ENCODE measurements around the gene FGFBP2. TPM values are rescaled to one million over a fixed set of nuclear protein-coding genes. Genes with fewer than 3 reads are reported as not detected.

FGFBP2 gene
- total RNA-seq, 4 donors from 2014 or later, result 0.62 to 5.2 (median 2.2) TPM

DNA sequence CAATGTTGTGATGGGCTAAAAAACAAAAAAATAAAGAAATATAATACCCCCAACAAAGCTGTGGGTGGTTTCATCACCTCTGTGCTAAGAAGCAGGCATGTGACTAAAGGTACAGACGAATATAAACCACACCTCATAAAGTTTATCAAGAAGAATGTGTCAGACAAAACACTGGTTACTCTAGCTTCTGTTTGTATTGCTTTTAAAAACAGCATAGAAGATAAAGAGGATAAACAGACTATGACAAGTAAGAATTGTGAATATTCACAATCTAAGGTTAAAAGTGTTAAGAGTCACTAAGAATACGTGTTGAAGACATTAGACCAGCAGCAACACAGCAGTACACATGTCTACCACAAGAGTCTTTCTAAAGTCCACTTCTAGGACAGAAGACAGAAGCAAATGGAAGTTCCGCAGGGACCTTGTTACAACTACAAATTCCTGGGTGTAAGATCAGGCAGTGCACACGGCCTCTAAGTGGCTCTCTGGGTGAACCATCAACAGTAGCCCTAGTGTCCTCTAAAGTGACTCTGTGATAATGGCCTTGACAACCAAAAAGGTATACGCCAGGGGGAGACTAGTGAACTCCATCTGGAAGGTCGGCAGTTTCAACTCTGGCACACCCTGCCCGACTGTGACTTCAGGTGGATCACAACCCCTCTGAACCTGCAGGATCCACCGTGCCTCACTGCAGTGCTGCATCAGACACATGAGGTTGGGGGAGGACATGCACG, 8.3 kb upstream of the FGFBP2 start:
- Histone ChIP-seq H3K27me3 (no peaks in the 10 kb centered on the region), H3K4me1 (no peaks in the 10 kb centered on the region), H3K9me3 (no peaks in the 10 kb centered on the region), H3K4me3 (no peak overlapping the region), H3K27ac (no peak overlapping the region), H3K36me3 (no peaks in the 10 kb centered on the region)
- WGBS, 2 donors (ENCODE audit: low coverage in 1 of 2), result 73 to 76% methylated on average over 2 to 9 of the region's 9 CpGs
- no peak for ATAC-seq
- no peak for TF ChIP-seq POLR2A (IDR thresholded peaks at IDR 0.05)
- TF ChIP-seq POLR2AphosphoS5 (IDR thresholded peaks at IDR 0.05), result no peak
- no peak for TF ChIP-seq EP300 (IDR thresholded peaks at IDR 0.05)
- TF ChIP-seq, protein P1, sequence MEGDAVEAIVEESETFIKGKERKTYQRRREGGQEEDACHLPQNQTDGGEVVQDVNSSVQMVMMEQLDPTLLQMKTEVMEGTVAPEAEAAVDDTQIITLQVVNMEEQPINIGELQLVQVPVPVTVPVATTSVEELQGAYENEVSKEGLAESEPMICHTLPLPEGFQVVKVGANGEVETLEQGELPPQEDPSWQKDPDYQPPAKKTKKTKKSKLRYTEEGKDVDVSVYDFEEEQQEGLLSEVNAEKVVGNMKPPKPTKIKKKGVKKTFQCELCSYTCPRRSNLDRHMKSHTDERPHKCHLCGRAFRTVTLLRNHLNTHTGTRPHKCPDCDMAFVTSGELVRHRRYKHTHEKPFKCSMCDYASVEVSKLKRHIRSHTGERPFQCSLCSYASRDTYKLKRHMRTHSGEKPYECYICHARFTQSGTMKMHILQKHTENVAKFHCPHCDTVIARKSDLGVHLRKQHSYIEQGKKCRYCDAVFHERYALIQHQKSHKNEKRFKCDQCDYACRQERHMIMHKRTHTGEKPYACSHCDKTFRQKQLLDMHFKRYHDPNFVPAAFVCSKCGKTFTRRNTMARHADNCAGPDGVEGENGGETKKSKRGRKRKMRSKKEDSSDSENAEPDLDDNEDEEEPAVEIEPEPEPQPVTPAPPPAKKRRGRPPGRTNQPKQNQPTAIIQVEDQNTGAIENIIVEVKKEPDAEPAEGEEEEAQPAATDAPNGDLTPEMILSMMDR (IDR thresholded peaks at IDR 0.05), result no peak

DNA sequence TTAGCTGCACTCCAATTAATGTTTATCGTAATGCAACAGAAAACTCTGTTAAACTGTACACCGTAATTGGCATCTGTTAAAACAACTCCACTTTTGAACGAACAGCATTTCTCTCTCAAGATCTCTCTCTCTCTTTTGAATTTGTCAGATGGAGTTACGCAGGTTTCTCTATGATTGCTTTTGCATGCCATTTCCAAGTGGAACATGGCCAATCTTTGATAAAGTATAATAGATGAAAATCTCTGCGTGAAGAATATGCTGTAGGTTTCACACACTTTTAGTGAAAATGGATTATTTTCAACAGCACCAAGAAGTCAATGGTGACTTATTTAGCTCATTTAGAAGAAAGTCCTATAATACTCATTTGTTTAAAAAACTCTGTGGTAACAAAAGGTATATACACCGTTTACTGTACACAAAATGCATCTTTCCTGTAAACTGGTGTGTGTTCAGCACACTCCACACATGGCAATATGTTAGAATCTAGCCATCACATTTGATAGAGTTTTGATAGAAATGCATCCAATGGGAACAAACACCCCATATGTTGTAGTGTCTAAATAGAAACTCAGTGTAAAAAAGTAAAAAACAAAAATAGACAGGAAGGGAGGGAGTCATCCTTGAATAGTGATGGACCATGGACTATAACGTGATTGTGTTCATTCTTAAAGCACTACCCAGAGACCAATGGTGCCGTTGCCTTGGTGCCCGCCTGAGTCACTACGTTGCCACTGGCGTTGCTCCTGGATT, 5.8 kb upstream of the FGFBP2 start:
- ATAC-seq, result no peak
- TF ChIP-seq EP300 (IDR thresholded peaks at IDR 0.05), result no peak
- TF ChIP-seq POLR2A (IDR thresholded peaks at IDR 0.05), result no peak
- TF ChIP-seq, protein P1 (IDR thresholded peaks at IDR 0.05), result no peak
- no peak for TF ChIP-seq POLR2AphosphoS5 (IDR thresholded peaks at IDR 0.05)
- Histone ChIP-seq H3K4me1 (no peaks in the 10 kb centered on the region), H3K9me3 (peaks cover 0 to 3% (median 0%) of the 10 kb centered on the region in 3 donors), H3K27me3 (no peaks in the 10 kb centered on the region), H3K27ac (no peak overlapping the region), H3K4me3 (no peak overlapping the region), H3K36me3 (no peaks in the 10 kb centered on the region)
- WGBS, 2 donors (ENCODE audit: low coverage in 1 of 2), result 81 to 84% methylated on average over 11 of the region's 11 CpGs

DNA sequence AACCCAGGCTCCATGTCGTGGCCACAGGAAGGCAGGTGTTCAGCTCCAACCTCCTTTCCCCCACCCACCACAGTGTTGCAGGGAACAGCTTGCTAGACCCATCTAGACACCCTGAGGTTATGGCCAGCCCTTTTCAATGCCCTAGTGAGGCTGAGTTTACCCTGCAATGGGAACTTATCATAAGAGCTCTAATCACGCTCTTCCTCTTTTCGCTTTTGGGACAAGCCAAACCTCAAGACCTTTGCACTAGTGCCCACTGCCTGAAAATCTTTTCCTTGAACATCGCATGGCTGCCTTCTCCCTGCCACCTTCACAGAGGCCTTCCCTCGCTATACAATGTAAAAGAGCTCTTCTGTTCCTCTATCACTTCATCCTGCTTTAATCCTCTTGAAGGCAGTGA, 2.4 kb upstream of the FGFBP2 start:
- Histone ChIP-seq H3K4me3 (no peak overlapping the region), H3K27ac (no peak overlapping the region), H3K36me3 (no peaks in the 10 kb centered on the region), H3K9me3 (peaks cover 0 to 3% (median 0%) of the 10 kb centered on the region in 3 donors), H3K4me1 (no peaks in the 10 kb centered on the region), H3K27me3 (no peaks in the 10 kb centered on the region)
- ATAC-seq, result no peak
- TF ChIP-seq POLR2A (IDR thresholded peaks at IDR 0.05), result no peak
- 90 to 92% methylated on average over 2 to 4 of the region's 5 CpGs for WGBS, 2 donors (ENCODE audit: low coverage in 1 of 2)

DNA sequence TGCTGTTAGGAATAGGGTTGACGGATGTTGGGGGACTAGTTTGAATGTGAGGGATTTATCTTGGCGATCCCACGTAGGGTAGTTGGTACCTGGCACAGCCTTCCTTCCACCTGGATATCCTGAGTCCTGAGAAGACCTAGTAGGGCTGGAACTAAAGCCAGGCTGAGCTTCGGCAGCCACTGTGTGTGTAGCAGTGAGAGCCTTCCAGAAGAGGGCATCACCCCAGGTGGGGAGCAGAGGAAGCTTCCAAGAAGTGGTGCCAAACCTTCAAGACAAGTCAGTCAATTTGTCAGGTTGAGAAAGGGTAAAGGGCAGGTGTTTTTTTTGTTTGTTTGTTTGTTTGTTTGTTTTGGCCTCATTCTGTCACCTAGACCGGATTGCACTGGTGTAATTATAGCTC, 1.2 kb upstream of the FGFBP2 start:
- Histone ChIP-seq H3K27me3 (no peaks in the 10 kb centered on the region), H3K36me3 (no peaks in the 10 kb centered on the region), H3K9me3 (peaks cover 0 to 3% (median 0%) of the 10 kb centered on the region in 3 donors), H3K4me3 (no peak overlapping the region), H3K4me1 (no peaks in the 10 kb centered on the region), H3K27ac (no peak overlapping the region)
- TF ChIP-seq POLR2A (IDR thresholded peaks at IDR 0.05) (no peak), EP300 (IDR thresholded peaks at IDR 0.05) (no peak), POLR2AphosphoS5 (IDR thresholded peaks at IDR 0.05) (no peak)
- TF ChIP-seq, protein P1 (IDR thresholded peaks at IDR 0.05), result no peak
- ATAC-seq, result no peak
- 68 to 73% methylated on average over 4 to 5 of the region's 5 CpGs for WGBS, 2 donors (ENCODE audit: low coverage in 1 of 2)

DNA sequence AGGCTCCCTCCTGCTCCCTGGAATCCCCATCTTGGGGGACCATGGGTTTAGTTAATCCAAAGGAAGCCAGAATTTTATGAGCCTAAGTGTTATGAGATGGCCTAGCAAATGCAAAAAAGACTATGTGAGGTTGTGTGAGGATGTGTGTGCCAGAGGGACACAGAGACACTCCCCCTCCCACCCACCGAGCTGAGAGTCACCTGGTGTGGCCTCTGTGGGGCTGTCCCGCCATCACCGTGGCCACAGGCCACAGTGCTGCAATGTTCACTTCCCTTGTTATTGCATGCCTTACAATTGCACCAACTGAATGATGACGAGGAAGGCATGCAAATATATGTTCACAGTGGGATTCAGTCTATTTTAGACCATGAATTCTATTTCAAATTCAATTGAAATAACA, 601 bp upstream of the FGFBP2 start:
- H3K27ac ChIP-seq, result no peak overlapping the region
- TF ChIP-seq POLR2AphosphoS5 (IDR thresholded peaks at IDR 0.05) (no peak), EP300 (IDR thresholded peaks at IDR 0.05) (no peak), POLR2A (IDR thresholded peaks at IDR 0.05) (no peak)
- TF ChIP-seq, protein P1 (IDR thresholded peaks at IDR 0.05), result no peak

More for the DNA sequence above, 601 bp upstream of the FGFBP2 start:
- no peaks in the 10 kb centered on the region for H3K4me1 ChIP-seq
- H3K4me3 ChIP-seq, result no peak overlapping the region
- peaks cover 0 to 3% (median 0%) of the 10 kb centered on the region in 3 donors for H3K9me3 ChIP-seq
- 65 to 66% methylated on average over 3 to 4 of the region's 4 CpGs for WGBS, 2 donors (ENCODE audit: low coverage in 1 of 2)
- H3K36me3 ChIP-seq, result no peaks in the 10 kb centered on the region
- H3K27me3 ChIP-seq, result no peaks in the 10 kb centered on the region
- no peak for ATAC-seq
